Heart left ventricle (tissue), 13 donors: ENCODE measurements around the gene ZNF423.

Experiments used
- CTCF ChIP-seq, 12 donors: fragments of 200-600 bp; sonication (generic) in 4 of 12; IDR thresholded peaks; one replicate each; pipeline versions ENCODE4 v1.5.0 to v1.8.0; 2018 to 2022; ENCODE audit warnings: antibody characterized with exemption in 12 of 12, mild to moderate bottlenecking in 5 of 12
- POLR2A ChIP-seq, 2 donors: fragments of 450-650 bp; IDR thresholded peaks; one replicate each; pipeline ENCODE4 v1.6.1; 2017; ENCODE audit warnings: antibody characterized with exemption in 2 of 2, mild to moderate bottlenecking in 2 of 2, moderate library complexity in 2 of 2
- donor health status: ischemic (EF 13 %, LVEDD 7.1; RV severe dilation, severe dysfunction).
- donor health status: DM: no; HTN: yes; CAD: no.
- donor health status: DM: no; HTN: no; CAD: no.
- donor health status: ischemic (EF 25% LVEDD 6.9; RV normal size, moderate dysfunction).
- donor health status: ischemic (EF 25% LVEDD 5.7; RV mildly dilated, moderate dysfunction).
- donor health status: ischemic (EF 35%, LVEDD 5.7; RV mildly dilated, moderate dysfunction).
- donor health status: nonischemic (EF 11% LVEDD 7.7; RV severe dilation, severe dysfunction).
- donor health status: DM: yes; HTN: yes; CAD: no.
- donor health status: PGD.
- donor health status: ischemic (EF 29% LVEDD 5.4; RV normal size, mild dysfunction).
- donor health status: nonischemic (EF 23%, LVEDD 6.1; RV moderate dilation, normal function).

- TF ChIP-seq CTCF (IDR thresholded peaks at IDR 0.05) (no peak), POLR2A (IDR thresholded peaks at IDR 0.05) (no peak)
Observed at GRCh38 chr16:49781401-49781800, 74.5 kb downstream of the ZNF423 start.
